ENCODE results near the gene COL9A3.

Gene COL9A3

DNA sequence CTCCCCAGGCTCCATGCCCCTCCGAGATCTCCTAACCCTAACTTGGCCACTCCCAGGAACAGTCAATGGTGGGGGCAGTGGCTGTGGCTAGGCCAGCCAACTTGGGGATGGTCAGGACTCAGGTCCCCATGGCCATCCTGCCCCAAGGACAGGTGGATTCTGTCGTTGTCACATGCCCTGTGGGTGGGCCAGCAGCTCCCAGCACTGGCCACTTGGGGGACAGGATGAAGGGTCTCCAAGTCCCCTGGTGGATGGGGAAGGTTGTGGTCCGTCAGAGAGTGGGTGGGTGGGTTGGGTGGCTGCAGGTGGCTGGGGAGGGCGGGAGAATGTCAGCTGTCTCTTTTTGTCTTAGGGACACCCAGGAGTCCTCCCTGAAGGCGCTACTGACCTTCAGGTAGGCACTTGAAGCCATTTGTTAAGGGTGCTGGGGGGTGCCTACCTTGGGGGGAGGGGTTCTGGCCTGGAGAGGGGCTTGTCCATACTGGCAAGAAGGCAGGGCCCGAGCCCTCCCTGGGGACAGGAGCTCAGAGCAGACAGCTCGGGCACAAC, 5.5 kb downstream of the COL9A3 start:
- no CpG with 5 or more reads among the region's 7 CpGs for WGBS (ENCODE audit: extremely low coverage, insufficient coverage, insufficient read length)
- no peaks in the 10 kb centered on the region for H3K27me3 ChIP-seq (ENCODE audit: insufficient read depth, low read length)
- H3K23ac ChIP-seq (ENCODE audit: low read length): no peak overlapping the region
- no peak overlapping the region for H3K4ac ChIP-seq (ENCODE audit: low read depth, low read length)
- no peak overlapping the region for H3K27ac ChIP-seq (ENCODE audit: low read depth, low read length)
- peaks cover 21 to 33% of the 10 kb centered on the region in 2 experiments for H3K4me1 ChIP-seq (ENCODE audit: control insufficient read depth in 1 of 2, insufficient read depth in 2 of 2, low read length in 2 of 2)
- H4K91ac ChIP-seq (ENCODE audit: low read depth, low read length): no peak overlapping the region
- no peak overlapping the region for H2AK5ac ChIP-seq (ENCODE audit: low read length)
- H3K14ac ChIP-seq (ENCODE audit: low read length): no peak overlapping the region
- peaks cover 16% of the 10 kb centered on the region for H3K79me1 ChIP-seq (ENCODE audit: low read length)
- H2BK120ac ChIP-seq (ENCODE audit: insufficient read depth, low read length, poor library complexity): no peak overlapping the region
- H3K9me3 ChIP-seq (ENCODE audit: insufficient read depth, low read depth, low read length): no peaks in the 10 kb centered on the region
- peaks cover 50 to 54% of the 10 kb centered on the region in 2 experiments for H3K36me3 ChIP-seq (ENCODE audit: control insufficient read depth in 1 of 2, insufficient read depth in 2 of 2, low read length in 2 of 2)
- no peak overlapping the region for H2AFZ ChIP-seq (ENCODE audit: insufficient read depth, low read length, poor library complexity)
- peaks cover 4% of the 10 kb centered on the region for H3K79me2 ChIP-seq (ENCODE audit: control insufficient read depth, insufficient read depth, low read length, poor library complexity)
- H3K18ac ChIP-seq (ENCODE audit: low read length): no peak overlapping the region
- H4K8ac ChIP-seq (ENCODE audit: low read depth, low read length): no peak overlapping the region
- no peak overlapping the region for H2BK12ac ChIP-seq (ENCODE audit: low read length)
- H2BK5ac ChIP-seq (ENCODE audit: low read depth, low read length, poor library complexity): no peak overlapping the region
- no peak for DNase-seq
- no peak overlapping the region for H3K4me2 ChIP-seq (ENCODE audit: low read length)
- no peak overlapping the region for H4K12ac ChIP-seq (ENCODE audit: low read depth, low read length)
- H3K9ac ChIP-seq (ENCODE audit: low read length): no peak overlapping the region
- no peak overlapping the region for H3K4me3 ChIP-seq (ENCODE audit: low read depth, low read length)

DNA sequence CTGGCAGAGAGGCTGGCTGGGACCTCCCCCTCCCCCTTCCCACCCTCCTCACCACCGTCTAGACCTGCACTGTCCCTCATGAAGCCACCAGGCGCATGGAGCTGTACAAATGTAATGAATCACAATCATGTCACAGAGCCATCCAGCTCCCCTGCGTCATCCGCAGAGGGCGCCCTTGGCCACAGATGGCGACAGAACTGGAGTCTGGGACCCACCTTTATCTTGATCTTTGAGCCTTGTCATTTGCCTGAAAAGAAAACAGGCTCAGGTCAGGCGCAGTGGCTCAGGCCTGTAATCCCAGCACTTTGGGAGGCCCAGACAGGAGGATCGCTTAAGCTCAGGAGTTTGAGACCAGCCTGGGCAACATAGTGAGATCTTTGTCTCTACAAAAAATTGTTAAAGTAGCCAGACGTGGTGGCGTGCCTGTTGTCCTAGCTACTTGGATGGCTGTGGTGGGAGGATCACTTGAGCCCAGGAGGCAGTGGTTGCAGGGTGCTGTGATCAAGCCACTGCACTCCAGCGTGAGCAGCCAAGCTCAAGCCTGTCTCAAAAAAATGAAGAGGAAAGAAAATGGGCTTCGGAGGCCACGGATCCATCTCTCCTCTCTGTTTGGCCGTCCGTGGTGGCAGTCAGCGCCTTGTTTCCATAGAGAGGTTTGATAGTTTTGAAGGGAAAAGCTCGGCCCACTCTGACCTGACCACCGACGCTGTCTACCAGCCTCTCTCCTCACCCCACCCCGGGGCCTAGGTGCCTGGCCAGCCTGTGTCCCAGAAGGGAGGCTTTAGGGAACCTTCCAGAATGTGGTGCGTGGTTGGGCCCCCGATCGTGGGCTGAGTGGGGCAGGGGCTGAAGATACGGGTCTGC, 6.2 kb downstream of the COL9A3 start:
- Histone ChIP-seq H2BK120ac (ENCODE audit: insufficient read depth, low read length, poor library complexity) (no peak overlapping the region), H3K27ac (ENCODE audit: low read depth, low read length) (no peak overlapping the region), H3K9me3 (ENCODE audit: insufficient read depth, low read depth, low read length) (no peaks in the 10 kb centered on the region), H2AFZ (ENCODE audit: insufficient read depth, low read length, poor library complexity) (no peak overlapping the region), H3K14ac (ENCODE audit: low read length) (no peak overlapping the region), H3K4me2 (ENCODE audit: low read length) (no peak overlapping the region), H2AK5ac (ENCODE audit: low read length) (no peak overlapping the region), H4K8ac (ENCODE audit: low read depth, low read length) (no peak overlapping the region), H2BK5ac (ENCODE audit: low read depth, low read length, poor library complexity) (no peak overlapping the region), H3K9ac (ENCODE audit: low read length) (no peak overlapping the region), H3K27me3 (ENCODE audit: insufficient read depth, low read length) (no peaks in the 10 kb centered on the region), H3K36me3 (ENCODE audit: control insufficient read depth in 1 of 2, insufficient read depth in 2 of 2, low read length in 2 of 2) (peaks cover 56 to 61% of the 10 kb centered on the region in 2 experiments), H3K79me1 (ENCODE audit: low read length) (peaks cover 8% of the 10 kb centered on the region), H3K4ac (ENCODE audit: low read depth, low read length) (no peak overlapping the region), H4K12ac (ENCODE audit: low read depth, low read length) (no peak overlapping the region), H3K18ac (ENCODE audit: low read length) (no peak overlapping the region), H3K4me1 (ENCODE audit: control insufficient read depth in 1 of 2, insufficient read depth in 2 of 2, low read length in 2 of 2) (peaks cover 16 to 26% of the 10 kb centered on the region in 2 experiments), H2BK12ac (ENCODE audit: low read length) (no peak overlapping the region), H3K79me2 (ENCODE audit: control insufficient read depth, insufficient read depth, low read length, poor library complexity) (peaks cover 1% of the 10 kb centered on the region), H3K23ac (ENCODE audit: low read length) (no peak overlapping the region), H3K4me3 (ENCODE audit: low read depth, low read length) (no peak overlapping the region), H4K91ac (ENCODE audit: low read depth, low read length) (no peak overlapping the region)
- no CpG with 5 or more reads among the region's 24 CpGs for WGBS (ENCODE audit: extremely low coverage, insufficient coverage, insufficient read length)
- DNase-seq: peak; percentile 85 to 91

DNA sequence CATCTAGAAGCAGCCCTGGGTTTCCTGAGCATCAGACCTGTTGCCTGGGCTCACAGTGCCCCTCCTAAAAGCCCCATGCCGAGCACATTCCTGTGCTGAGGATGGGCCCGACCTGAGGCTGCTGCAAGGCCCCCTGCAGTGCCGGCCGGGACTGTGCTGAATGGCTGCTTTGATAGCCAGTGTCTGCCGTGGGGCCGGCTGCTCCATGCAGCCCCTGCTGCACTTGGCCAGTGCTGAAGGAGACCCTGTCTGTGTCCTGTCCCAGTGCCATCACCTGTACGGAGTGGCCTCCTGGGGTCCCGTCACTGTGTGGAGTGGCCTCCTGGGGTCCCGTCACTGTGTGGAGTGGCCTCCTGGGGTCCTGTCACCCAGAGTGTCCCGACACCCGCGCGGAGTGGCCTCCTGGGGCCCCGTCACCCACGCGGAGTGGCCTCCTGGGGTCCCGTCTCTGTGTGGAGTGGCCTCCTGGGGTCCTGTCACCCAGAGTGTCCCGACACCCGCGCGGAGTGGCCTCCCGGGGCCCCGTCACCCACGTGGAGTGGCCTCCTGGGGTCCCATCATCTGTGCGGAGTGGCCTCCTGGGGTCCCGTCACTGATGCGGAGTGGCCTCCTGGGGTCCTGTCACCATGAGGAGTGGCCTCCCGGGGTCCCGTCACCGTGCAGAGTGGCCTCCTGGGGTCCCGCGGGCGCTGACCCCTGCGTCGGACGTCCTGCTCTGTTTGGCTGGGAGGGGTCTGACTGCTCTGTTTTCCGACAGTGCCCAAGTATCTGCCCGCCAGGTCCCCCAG, 7.0 kb downstream of the COL9A3 start:
- no peak overlapping the region for H4K8ac ChIP-seq (ENCODE audit: low read depth, low read length)
- H3K4me3 ChIP-seq (ENCODE audit: low read depth, low read length): no peak overlapping the region
- H3K79me2 ChIP-seq (ENCODE audit: control insufficient read depth, insufficient read depth, low read length, poor library complexity): no peaks in the 10 kb centered on the region
- H4K12ac ChIP-seq (ENCODE audit: low read depth, low read length): no peak overlapping the region
- H2AK5ac ChIP-seq (ENCODE audit: low read length): no peak overlapping the region
- no peak overlapping the region for H3K4me2 ChIP-seq (ENCODE audit: low read length)
- no peak overlapping the region for H2AFZ ChIP-seq (ENCODE audit: insufficient read depth, low read length, poor library complexity)
- no peak overlapping the region for H2BK12ac ChIP-seq (ENCODE audit: low read length)
- no peaks in the 10 kb centered on the region for H3K27me3 ChIP-seq (ENCODE audit: insufficient read depth, low read length)
- H3K27ac ChIP-seq (ENCODE audit: low read depth, low read length): no peak overlapping the region
- H3K18ac ChIP-seq (ENCODE audit: low read length): no peak overlapping the region
- H4K91ac ChIP-seq (ENCODE audit: low read depth, low read length): no peak overlapping the region
- no peak overlapping the region for H2BK5ac ChIP-seq (ENCODE audit: low read depth, low read length, poor library complexity)
- DNase-seq: no peak
- peaks cover 65 to 69% of the 10 kb centered on the region in 2 experiments for H3K36me3 ChIP-seq (ENCODE audit: control insufficient read depth in 1 of 2, insufficient read depth in 2 of 2, low read length in 2 of 2)
- H3K9ac ChIP-seq (ENCODE audit: low read length): no peak overlapping the region
- H2BK120ac ChIP-seq (ENCODE audit: insufficient read depth, low read length, poor library complexity): no peak overlapping the region
- peaks cover 4% of the 10 kb centered on the region for H3K79me1 ChIP-seq (ENCODE audit: low read length)
- no peak overlapping the region for H3K23ac ChIP-seq (ENCODE audit: low read length)
- no peak overlapping the region for H3K14ac ChIP-seq (ENCODE audit: low read length)
- H3K9me3 ChIP-seq (ENCODE audit: insufficient read depth, low read depth, low read length): no peaks in the 10 kb centered on the region
- peaks cover 10 to 17% of the 10 kb centered on the region in 2 experiments for H3K4me1 ChIP-seq (ENCODE audit: control insufficient read depth in 1 of 2, insufficient read depth in 2 of 2, low read length in 2 of 2)
- H3K4ac ChIP-seq (ENCODE audit: low read depth, low read length): no peak overlapping the region
- no CpG with 5 or more reads among the region's 38 CpGs for WGBS (ENCODE audit: extremely low coverage, insufficient coverage, insufficient read length)

DNA sequence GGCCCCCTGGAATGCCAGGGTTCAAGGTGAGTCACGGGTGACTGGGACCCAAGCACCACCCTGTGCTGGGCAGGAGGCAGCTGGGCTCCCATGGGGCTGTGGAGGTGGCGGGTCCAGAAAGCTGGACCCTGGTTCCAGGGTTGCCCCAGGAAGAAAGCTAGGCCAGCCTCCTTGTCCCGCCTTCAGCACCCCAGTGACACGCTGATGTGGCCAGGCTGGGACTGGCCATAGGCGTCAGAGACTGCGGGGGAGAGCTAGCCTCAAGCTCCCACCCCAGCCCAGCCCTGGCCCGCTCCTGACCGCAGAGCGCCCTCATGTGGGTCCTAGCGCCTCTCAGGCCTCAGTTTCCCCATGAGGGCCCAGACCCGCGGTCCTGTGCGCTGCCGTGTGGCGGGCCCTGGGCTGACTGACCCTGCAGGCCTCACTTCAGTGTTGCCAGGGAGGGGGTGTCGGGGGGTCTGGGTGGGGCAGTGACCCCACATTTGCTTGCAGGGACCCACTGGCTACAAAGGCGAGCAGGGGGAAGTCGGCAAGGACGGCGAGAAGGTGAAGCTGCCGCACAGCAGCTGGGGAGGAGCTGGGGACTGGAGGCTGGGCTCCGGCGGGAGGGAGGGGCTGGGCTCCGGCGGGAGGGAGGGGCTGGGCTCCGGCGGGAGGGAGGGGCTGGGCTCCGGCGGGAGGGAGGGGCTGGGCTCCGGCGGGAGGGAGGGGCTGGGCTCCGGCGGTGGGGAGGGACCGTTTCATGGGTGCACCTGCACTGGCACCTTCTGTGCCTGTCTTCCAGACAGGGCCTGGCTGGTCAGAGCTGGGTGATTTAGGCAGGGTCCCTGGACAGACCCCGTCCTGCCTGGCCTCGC, 7.9 kb downstream of the COL9A3 start:
- H3K4me1 ChIP-seq (ENCODE audit: control insufficient read depth in 1 of 2, insufficient read depth in 2 of 2, low read length in 2 of 2): peaks cover 8 to 9% of the 10 kb centered on the region in 2 experiments
- no peak overlapping the region for H2BK120ac ChIP-seq (ENCODE audit: insufficient read depth, low read length, poor library complexity)
- H3K4me3 ChIP-seq (ENCODE audit: low read depth, low read length): no peak overlapping the region
- H3K4ac ChIP-seq (ENCODE audit: low read depth, low read length): no peak overlapping the region
- no CpG with 5 or more reads among the region's 36 CpGs for WGBS (ENCODE audit: extremely low coverage, insufficient coverage, insufficient read length)
- no peak overlapping the region for H3K4me2 ChIP-seq (ENCODE audit: low read length)
- no peak overlapping the region for H4K12ac ChIP-seq (ENCODE audit: low read depth, low read length)
- H2BK12ac ChIP-seq (ENCODE audit: low read length): no peak overlapping the region
- peaks cover 3% of the 10 kb centered on the region for H3K79me1 ChIP-seq (ENCODE audit: low read length)
- H3K23ac ChIP-seq (ENCODE audit: low read length): no peak overlapping the region
- H3K14ac ChIP-seq (ENCODE audit: low read length): no peak overlapping the region
- H3K79me2 ChIP-seq (ENCODE audit: control insufficient read depth, insufficient read depth, low read length, poor library complexity): no peaks in the 10 kb centered on the region
- no peaks in the 10 kb centered on the region for H3K9me3 ChIP-seq (ENCODE audit: insufficient read depth, low read depth, low read length)
- no peak for DNase-seq
- no peak overlapping the region for H4K8ac ChIP-seq (ENCODE audit: low read depth, low read length)
- no peak overlapping the region for H2AFZ ChIP-seq (ENCODE audit: insufficient read depth, low read length, poor library complexity)
- peaks cover 70 to 76% of the 10 kb centered on the region in 2 experiments for H3K36me3 ChIP-seq (ENCODE audit: control insufficient read depth in 1 of 2, insufficient read depth in 2 of 2, low read length in 2 of 2)
- no peak overlapping the region for H2AK5ac ChIP-seq (ENCODE audit: low read length)
- H2BK5ac ChIP-seq (ENCODE audit: low read depth, low read length, poor library complexity): no peak overlapping the region
- H4K91ac ChIP-seq (ENCODE audit: low read depth, low read length): no peak overlapping the region
- H3K27ac ChIP-seq (ENCODE audit: low read depth, low read length): no peak overlapping the region
- no peak overlapping the region for H3K18ac ChIP-seq (ENCODE audit: low read length)
- no peak overlapping the region for H3K9ac ChIP-seq (ENCODE audit: low read length)
- no peaks in the 10 kb centered on the region for H3K27me3 ChIP-seq (ENCODE audit: insufficient read depth, low read length)
